ENCODE data around the gene TPCN2.

TPCN2 gene

GRCh38 chr11:69071956-69072355 is 23.2 kb downstream of the TPCN2 start:
- no peaks in the 10 kb centered on the region for H3K9me3 ChIP-seq (ENCODE audit: control insufficient read depth, low read length)
- H3K27me3 ChIP-seq (ENCODE audit: control insufficient read depth, insufficient read depth, low read length), result no peaks in the 10 kb centered on the region
- no peak overlapping the region for H3K4me2 ChIP-seq (ENCODE audit: low read length)
- no peak overlapping the region for H2AFZ ChIP-seq
- no peak overlapping the region for H3K27ac ChIP-seq
- TF ChIP-seq CTCF (IDR thresholded peaks at IDR 0.05), result no peak
- H3K9ac ChIP-seq, result no peak overlapping the region
- H3K4me3 ChIP-seq (ENCODE audit: low read depth, low read length), result no peak overlapping the region
- H3K4me1 ChIP-seq, result no peaks in the 10 kb centered on the region
- H3K79me2 ChIP-seq, result no peaks in the 10 kb centered on the region
- no peaks in the 10 kb centered on the region for H3K36me3 ChIP-seq (ENCODE audit: control insufficient read depth, insufficient read depth, low read length)

GRCh38 chr11:69073469-69073868 is 24.7 kb downstream of the TPCN2 start:
- Histone ChIP-seq H3K4me1 (no peaks in the 10 kb centered on the region), H3K4me2 (ENCODE audit: low read length) (no peak overlapping the region), H3K79me2 (no peaks in the 10 kb centered on the region), H3K36me3 (ENCODE audit: control insufficient read depth, insufficient read depth, low read length) (no peaks in the 10 kb centered on the region), H3K9ac (no peak overlapping the region), H2AFZ (no peak overlapping the region), H3K27ac (no peak overlapping the region), H3K4me3 (ENCODE audit: low read depth, low read length) (no peak overlapping the region), H3K9me3 (ENCODE audit: control insufficient read depth, low read length) (no peaks in the 10 kb centered on the region), H3K27me3 (ENCODE audit: control insufficient read depth, insufficient read depth, low read length) (no peaks in the 10 kb centered on the region)
- no peak for TF ChIP-seq CTCF (IDR thresholded peaks at IDR 0.05)

GRCh38 chr11:69074375-69075140 is 25.8 kb downstream of the TPCN2 start:
- Histone ChIP-seq H3K4me1 (no peaks in the 10 kb centered on the region), H3K4me3 (ENCODE audit: low read depth, low read length) (no peak overlapping the region), H3K27me3 (ENCODE audit: control insufficient read depth, insufficient read depth, low read length) (no peaks in the 10 kb centered on the region), H3K36me3 (ENCODE audit: control insufficient read depth, insufficient read depth, low read length) (no peaks in the 10 kb centered on the region), H3K27ac (no peak overlapping the region), H3K9me3 (ENCODE audit: control insufficient read depth, low read length) (no peaks in the 10 kb centered on the region), H3K9ac (no peak overlapping the region), H3K4me2 (ENCODE audit: low read length) (no peak overlapping the region), H2AFZ (no peak overlapping the region), H3K79me2 (no peaks in the 10 kb centered on the region)
- TF ChIP-seq CTCF (IDR thresholded peaks at IDR 0.05), result no peak

GRCh38 chr11:69075421-69076128 is 26.8 kb downstream of the TPCN2 start:
- Histone ChIP-seq H3K9ac (no peak overlapping the region), H3K4me2 (ENCODE audit: low read length) (no peak overlapping the region)

More at GRCh38 chr11:69075421-69076128, 26.8 kb downstream of the TPCN2 start:
- no peak overlapping the region for H3K27ac ChIP-seq
- H3K79me2 ChIP-seq, result no peaks in the 10 kb centered on the region
- no peaks in the 10 kb centered on the region for H3K36me3 ChIP-seq (ENCODE audit: control insufficient read depth, insufficient read depth, low read length)
- no peaks in the 10 kb centered on the region for H3K9me3 ChIP-seq (ENCODE audit: control insufficient read depth, low read length)
- H3K4me3 ChIP-seq (ENCODE audit: low read depth, low read length), result no peak overlapping the region
- no peaks in the 10 kb centered on the region for H3K27me3 ChIP-seq (ENCODE audit: control insufficient read depth, insufficient read depth, low read length)
- no peaks in the 10 kb centered on the region for H3K4me1 ChIP-seq
- no peak for TF ChIP-seq CTCF (IDR thresholded peaks at IDR 0.05)
- H2AFZ ChIP-seq, result no peak overlapping the region
